Hepatic stellate cell (primary cell): Measurements from ENCODE around the gene ANKLE2.
"Not testable (repeated sequence)": the region's sequence is repeated elsewhere in the genome, so short reads cannot be mapped to it uniquely, and the experiment has no call there.

Experiments
- DNase-seq: peaks from one replicate; pipeline ENCODE4 v3.0.0; 2011; ENCODE audit warnings: low spot score

The ANKLE2 gene

GRCh38 chr12:132776816-132777568, 15.4 kb upstream of the ANKLE2 start:
- no peak for DNase-seq

GRCh38 chr12:132776230-132776625, 14.6 kb upstream of the ANKLE2 start:
- not testable (repeated sequence) for DNase-seq

GRCh38 chr12:132775502-132776229, 14.0 kb upstream of the ANKLE2 start:
- no peak for DNase-seq

- no peak for DNase-seq
Measured at GRCh38 chr12:132774646-132775275, 13.1 kb upstream of the ANKLE2 start.

GRCh38 chr12:132774159-132774558, 12.5 kb upstream of the ANKLE2 start:
- DNase-seq: no peak

GRCh38 chr12:132773077-132773955, 11.7 kb upstream of the ANKLE2 start:
- DNase-seq: no peak

GRCh38 chr12:132772606-132773005, 11.0 kb upstream of the ANKLE2 start:
- no peak for DNase-seq

GRCh38 chr12:132771126-132771838, 9.7 kb upstream of the ANKLE2 start:
- DNase-seq: no peak

GRCh38 chr12:132766380-132767085, 4.9 kb upstream of the ANKLE2 start:
- DNase-seq: peak; percentile 64

GRCh38 chr12:132765361-132765760, 3.7 kb upstream of the ANKLE2 start:
- no peak for DNase-seq

GRCh38 chr12:132764231-132764630, 2.6 kb upstream of the ANKLE2 start:
- DNase-seq: no peak

- peak; percentile 95 for DNase-seq
Measured at GRCh38 chr12:132761921-132762583, 420 bp upstream of the ANKLE2 start.

GRCh38 chr12:132759359-132759758, 2.3 kb downstream of the ANKLE2 start:
- DNase-seq: no peak

- DNase-seq: not testable (repeated sequence)
Measured at GRCh38 chr12:132758825-132759224, 2.8 kb downstream of the ANKLE2 start.

GRCh38 chr12:132754160-132754932, 7.3 kb downstream of the ANKLE2 start:
- DNase-seq: no peak

GRCh38 chr12:132753670-132754069, 8.0 kb downstream of the ANKLE2 start:
- not testable (repeated sequence) for DNase-seq

- DNase-seq: no peak
Measured at GRCh38 chr12:132748319-132748718, 13.3 kb downstream of the ANKLE2 start.

- DNase-seq: no peak
Measured at GRCh38 chr12:132747896-132748295, 13.7 kb downstream of the ANKLE2 start.

- no peak for DNase-seq
Measured at GRCh38 chr12:132747395-132747794, 14.2 kb downstream of the ANKLE2 start.
